ENCODE results near the gene CALU.

CALU gene

GRCh38 chr7:128725531-128725930 lies 13.6 kb upstream of the CALU start:
- no peak for DNase-seq

DNA sequence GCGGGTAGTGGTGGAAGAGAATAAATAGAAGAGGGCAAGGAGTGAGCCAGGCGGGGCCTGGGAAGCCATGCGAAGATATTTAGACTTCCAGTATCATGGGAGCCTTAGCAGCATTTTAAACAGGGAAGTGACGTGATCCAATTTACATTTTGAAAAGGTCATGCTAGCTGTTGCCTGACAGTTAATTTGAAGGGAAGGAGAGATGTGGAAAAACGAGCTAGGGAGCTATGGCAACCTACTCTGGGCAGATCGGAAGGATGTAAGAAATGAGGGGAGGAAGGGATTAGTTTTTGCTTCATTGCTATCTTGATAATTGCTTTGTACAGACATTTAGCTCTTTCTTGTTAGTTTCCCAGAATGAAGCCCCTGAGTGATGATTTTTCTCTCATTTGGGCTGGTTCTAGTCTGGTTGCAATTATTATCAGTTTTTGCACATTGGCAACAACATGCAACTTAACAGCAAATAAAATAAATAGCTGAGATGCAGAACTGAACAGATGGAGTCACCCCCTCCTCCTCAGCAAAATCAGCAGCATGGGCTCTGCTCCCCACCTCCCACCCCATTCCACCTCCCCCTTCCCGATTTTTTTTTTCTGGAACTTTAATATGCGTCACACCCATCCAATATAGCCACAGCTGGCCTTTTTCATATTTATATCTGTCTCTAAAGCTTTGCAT lies 13.0 kb upstream of the CALU start:
- DNase-seq: no peak

- no peak for DNase-seq
These were observed 12.5 kb upstream of the CALU start for GRCh38 chr7:128726737-128727072.

- no peak for DNase-seq
These were observed 11.9 kb upstream of the CALU start for GRCh38 chr7:128727239-128727638.

GRCh38 chr7:128728598-128728997 lies 10.6 kb upstream of the CALU start:
- no peak for DNase-seq

GRCh38 chr7:128729494-128729893 lies 9.7 kb upstream of the CALU start:
- no peak for DNase-seq

DNA sequence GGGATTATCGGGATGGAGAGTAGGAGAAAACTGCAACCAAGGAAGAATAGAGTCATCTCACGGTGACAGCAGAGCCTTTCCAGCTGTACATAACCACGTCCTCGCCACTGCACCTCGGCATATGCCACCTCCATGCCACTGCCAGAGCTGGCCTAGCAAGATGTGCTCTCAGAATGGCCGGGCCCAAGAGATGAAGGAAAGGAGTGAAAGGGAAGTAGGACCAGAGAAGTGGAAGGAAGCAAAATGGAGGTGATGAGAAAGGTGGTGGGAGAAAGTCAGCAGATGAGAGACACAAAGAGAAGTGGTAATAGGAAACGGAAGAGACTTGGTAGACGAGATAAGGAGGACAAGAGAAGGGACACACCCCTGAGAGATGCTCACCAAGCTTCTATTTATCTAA lies 8.0 kb upstream of the CALU start:
- no peak for DNase-seq

- DNase-seq: no peak
These were observed 6.5 kb upstream of the CALU start for GRCh38 chr7:128732521-128733277.

DNA sequence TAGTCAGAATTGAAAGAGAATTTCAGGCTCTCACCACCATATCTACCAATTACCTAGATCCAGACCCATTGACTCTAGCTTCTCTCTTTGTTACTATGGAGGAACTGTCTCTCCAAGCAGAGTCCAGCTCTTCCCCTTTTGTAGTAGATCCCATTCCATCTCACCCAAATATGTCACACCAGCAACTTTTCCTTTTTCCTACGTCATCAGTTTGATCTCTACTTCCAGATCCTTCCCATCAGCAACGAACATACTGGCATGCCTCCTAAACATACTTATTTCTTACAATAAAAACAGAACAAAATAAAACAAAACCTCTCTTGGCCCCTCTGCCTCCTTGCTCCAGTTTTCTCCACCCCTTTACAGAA lies 5.9 kb upstream of the CALU start:
- DNase-seq: no peak

GRCh38 chr7:128734890-128735289 lies 4.3 kb upstream of the CALU start:
- DNase-seq: no peak

GRCh38 chr7:128735436-128735835 lies 3.7 kb upstream of the CALU start:
- no peak for DNase-seq

DNA sequence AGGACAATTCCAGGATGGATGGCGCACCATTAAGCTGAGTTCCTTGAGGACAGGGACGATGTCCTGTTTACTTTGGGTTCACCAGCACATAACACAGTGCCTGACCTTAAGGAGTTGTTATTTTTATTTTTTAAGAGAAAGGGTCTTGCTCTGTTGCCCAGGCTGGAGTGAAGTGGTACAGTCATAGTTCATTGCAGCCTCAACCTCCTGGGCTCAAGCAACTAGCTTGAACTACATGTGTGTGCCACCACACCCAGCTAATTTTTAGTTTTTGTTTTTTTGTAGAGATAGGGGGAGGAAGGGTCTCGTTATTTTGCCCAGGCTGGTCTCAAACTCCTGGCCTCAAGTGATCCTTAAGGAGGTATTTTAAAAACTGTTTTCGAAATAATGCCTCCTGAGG lies 1.7 kb upstream of the CALU start:
- DNase-seq: no peak

- DNase-seq: no peak
These were observed 1.2 kb upstream of the CALU start for GRCh38 chr7:128737867-128738385.

DNA sequence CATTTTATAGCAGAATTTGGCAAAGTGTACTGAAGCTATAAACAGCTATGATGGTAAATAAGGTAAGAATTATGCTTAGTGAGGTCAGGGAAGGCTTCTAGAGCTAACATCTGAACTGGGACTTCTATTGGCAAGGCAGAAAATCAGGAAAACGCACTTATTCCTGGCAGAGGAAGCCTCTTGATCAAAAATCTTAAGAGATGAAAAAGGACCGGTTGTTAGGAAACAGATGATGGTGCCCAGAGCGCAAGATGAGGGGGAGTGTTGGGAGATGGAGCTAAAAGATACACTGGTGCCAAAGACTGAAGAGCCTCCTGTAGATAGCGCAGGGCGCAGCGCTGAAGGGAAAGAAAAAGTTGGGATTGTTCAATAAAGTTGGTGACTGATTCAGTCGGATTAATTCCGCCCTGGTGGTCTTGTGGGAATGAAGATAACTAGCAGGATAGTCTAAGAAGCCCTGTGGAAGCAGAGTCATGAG lies 550 bp upstream of the CALU start:
- DNase-seq: no peak

DNA sequence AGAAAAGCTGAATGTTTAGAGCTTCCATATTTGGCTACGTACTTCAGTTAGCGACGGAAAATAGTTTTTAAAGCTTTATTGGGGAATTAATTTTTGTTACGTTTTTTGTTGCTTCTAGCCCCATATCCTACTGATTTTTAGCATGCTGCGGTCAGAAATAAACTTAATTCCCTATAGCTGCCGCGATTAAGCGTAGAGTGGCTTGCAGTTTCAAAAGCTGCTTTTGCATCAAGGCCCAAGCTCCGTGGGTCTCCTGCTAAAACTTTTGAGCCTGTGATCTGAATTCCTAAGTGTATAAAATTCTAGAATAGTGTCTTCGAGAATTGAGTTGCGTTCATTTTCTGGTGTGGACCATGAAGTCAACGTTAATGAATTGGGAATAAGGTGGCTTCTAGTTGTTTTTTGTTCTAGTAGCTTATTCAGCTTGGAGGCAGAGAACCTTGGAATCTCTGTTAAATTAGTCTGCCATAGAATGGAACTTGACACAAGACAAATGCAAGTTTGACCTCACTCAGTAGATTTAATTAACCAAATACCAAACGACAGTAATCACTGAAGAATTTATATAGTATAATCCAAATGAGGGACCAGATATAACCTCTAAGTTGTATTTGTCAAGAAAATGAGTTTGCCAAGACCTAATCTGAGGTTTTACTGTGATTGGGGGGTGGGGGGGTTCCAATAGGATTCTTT lies 977 bp downstream of the CALU start:
- no peak for DNase-seq

GRCh38 chr7:128740996-128741395 lies 1.8 kb downstream of the CALU start:
- DNase-seq: no peak

- DNase-seq: no peak
These were observed 2.3 kb downstream of the CALU start for GRCh38 chr7:128741491-128741890.

GRCh38 chr7:128742206-128742605 lies 3.0 kb downstream of the CALU start:
- DNase-seq: no peak

GRCh38 chr7:128743112-128743772 lies 4.1 kb downstream of the CALU start:
- DNase-seq: no peak

- DNase-seq: no peak
These were observed 5.3 kb downstream of the CALU start for GRCh38 chr7:128744366-128744905.

DNA sequence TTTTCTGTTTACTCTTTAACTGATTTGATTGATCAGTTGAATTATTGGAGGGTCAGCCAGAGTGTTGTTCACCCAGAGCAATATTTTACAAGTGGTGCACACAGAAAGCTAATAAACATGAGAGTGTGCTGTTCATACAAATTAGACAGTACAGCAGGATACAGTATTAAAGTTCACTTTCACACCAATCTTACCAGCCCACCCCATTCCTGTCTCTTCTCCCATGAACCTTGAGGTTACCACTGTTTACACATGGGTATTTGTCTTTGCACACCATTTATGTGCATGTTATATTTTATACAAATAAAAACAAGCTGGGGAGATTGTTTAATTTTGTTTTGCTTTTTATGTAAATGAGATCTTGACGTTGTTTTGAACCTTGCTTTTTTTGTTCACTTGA lies 6.5 kb downstream of the CALU start:
- DNase-seq: no peak

DNA sequence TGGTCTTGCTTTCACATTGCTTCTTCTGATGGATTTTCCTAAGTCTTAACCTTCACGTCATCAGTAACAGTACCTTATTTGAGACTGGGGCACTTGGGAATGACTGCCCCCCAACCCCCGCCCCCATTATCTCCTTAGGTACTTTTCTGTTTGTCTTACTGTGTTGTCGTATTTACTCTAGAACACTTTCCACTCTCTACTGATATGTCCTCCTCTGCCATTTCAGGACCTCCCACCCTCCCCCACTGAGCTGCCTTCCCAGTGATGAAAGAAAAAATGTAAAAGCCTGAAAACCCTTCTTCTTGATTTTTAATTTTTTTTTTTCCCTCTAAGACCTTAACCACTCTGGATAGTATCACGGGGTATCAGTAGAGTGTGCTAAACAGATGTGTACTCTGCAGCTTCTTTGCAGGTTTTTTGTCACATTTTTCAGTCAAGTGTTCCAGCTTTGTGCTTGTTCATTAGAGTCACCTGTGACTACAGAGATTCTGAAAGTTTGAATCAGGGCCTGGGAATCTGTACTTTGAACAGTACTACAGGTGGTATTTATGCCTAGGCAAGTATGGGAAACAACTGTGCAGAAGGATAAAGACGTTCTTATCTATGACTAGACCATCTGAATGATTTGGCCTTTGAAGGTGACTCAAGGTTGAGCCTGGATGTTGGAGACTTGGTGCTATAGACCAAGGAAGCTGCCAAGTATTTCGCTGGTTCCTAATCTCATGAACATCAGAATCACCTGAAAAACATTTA lies 8.3 kb downstream of the CALU start:
- DNase-seq: no peak
